Measurements from ENCODE around the gene SCRG1.

SCRG1 gene

DNA sequence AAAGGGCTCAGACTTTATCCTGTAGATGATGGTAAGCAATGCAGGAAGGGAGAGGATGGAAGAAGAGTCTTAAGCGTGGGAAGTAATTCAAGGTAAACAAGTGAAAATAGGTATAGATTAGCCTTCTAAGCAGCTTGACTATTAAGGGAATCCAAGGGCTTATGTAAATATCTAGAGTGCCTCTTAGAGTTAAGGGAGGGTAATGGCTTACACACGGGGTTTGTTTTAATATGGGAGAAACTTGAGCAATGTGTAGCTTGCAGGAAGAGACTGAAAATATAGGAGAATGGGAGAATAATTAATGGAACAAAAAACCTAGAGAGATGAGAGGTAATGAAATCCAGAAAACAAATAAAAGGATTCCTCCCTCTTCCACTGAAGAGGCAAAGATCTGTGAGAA is 41.0 kb downstream of the SCRG1 start:
- no peak for DNase-seq

DNA sequence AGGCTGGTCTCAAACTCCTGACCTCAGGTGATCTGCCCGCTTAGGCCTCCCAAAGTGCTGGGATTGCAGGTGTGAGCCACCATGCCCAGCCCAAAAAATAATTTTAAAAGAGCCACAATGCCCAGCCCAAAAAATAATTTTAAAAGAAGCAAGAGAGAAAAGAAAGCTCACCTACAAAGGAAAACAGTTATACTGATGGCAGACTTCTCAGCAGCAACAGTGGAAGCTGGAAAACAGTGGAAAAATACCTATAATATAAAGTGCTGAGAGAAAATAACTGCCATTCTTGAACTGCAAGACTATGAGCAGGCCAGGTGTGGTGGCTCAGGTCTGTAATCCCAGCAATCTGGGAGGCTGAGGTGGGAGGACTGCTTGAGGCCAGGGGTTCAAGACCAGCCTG is 51.4 kb downstream of the SCRG1 start:
- no peak for DNase-seq

DNA sequence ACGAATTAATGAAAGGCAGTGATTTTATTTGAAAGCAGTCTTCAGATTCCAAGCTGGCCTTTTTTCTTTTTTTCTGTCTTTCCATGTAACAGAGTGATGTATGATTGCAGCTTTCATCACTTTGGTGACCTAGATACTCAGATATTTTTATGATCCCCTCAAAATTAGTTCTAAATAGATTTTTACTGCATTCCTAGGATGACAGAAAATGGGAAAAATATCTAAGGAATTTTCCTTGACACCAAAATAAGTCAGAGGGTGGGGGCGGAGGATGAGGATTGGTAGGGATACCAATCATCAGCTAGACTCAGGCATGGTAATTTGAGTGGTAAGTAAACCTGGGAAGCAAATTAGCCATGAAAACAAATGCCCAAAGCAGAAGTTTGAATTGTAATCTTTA is 52.8 kb downstream of the SCRG1 start:
- DNase-seq: no peak

DNA sequence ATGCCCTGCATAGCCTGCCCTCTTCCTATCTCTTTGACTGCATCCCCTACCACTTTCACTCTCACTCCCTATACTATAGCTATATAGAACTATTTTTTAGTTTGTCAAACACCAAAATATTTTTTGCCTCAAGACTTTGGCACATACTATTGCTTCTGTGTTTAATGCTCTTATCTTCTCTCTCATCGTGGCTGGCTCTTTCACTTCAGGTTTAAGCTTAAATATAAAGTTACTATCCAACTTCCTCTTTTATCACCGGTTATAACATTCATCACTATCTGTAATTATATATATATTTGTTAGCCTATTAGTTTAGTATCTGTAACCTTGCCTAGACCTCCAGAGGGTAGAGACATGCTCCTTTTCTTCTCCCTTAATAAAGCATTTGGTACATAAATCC is 53.3 kb downstream of the SCRG1 start:
- no peak for DNase-seq

DNA sequence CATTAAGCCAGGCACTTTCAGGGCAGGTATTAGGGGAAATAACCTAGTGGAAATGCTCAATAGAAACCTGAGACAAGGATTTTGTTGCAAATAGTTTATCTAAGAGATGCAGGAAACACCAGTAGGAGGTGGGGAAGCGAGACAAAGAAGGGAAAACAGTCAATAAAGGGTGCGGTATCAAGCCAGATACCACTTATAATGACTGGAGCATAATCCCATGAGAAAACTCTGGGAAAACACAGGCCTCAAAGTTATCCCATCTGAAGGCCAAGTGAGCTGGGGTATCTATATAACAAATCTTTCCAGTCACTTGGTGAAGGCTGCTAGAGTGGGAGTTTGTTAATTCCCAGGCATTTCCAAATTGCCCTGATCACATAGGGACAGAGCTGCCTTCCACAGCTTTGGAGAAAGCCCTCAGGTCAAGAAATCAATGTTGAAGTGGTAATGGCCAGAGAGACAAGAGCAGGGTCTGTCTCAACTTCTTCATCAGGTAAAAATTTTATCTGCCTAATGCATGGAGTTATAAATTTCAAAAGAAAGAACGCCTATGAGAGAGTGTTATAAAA is 55.0 kb downstream of the SCRG1 start:
- no peak for DNase-seq

DNA sequence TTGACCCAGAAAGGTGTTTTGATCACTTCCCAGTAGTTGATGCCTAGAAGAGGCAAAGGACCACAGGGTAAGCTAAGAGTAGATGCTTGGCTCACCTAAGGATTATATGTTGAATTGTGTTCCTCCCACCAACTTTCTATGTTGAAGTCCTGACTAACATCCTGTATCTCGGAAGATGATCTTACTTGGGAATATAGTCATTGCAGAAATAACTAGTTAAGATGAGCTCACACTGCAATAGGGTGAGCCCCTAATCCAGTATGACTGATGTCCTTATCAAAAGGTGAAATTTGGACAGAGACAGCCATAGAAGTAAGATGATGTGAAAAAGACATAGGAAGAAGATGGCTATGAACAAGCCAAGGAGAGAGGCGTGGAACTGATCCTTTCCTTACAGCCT is 61.5 kb downstream of the SCRG1 start:
- DNase-seq: no peak

DNA sequence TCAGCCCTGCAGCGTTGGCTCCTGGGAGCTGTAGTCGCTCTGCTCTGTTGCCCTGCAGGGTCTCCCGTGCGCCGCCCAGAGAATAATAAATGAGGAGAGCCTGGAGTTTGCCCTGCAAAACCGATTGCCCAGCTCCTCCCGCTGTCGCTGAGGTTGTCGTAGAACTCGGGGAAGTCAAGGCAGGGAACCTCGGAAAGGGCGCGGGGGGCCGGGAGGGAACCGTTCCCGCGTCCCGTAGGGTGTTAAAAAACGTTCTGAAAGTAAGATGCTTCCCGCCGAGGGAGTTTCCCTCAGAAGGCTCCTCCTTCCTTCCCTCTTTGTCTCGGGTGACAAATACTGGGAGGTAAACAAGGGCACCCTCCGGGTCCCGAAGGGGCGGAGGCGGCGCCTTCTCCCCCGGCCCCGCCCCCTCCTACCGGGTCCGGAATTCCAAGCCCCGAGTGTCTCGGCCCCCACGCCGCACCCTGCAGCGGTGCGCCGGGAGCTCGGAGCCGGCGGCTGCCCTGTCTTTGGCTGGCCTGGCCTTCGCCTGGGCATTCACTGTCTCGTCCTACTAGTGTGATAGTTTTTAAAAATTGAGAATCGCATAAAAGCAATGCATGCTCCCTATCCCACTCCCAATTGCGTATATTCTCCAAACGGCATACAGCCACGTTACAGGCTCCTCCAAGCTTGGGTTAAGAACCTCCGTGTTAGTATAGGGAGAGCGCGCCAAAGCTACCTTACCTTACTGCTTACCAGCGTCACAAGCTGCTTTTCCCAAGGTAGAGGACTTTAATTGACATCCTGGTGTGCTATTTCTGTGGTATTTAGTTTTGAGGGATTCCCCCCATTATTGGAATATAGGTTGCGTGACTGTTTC is 63.8 kb downstream of the SCRG1 start:
- peak; percentile 25 for DNase-seq

Data from activated naive CD4-positive, alpha-beta T cell treated with Interleukin-2 at 50 U/mL for 16 hours (primary cell).